ENCODE results near the gene IL3.

The IL3 gene

DNA sequence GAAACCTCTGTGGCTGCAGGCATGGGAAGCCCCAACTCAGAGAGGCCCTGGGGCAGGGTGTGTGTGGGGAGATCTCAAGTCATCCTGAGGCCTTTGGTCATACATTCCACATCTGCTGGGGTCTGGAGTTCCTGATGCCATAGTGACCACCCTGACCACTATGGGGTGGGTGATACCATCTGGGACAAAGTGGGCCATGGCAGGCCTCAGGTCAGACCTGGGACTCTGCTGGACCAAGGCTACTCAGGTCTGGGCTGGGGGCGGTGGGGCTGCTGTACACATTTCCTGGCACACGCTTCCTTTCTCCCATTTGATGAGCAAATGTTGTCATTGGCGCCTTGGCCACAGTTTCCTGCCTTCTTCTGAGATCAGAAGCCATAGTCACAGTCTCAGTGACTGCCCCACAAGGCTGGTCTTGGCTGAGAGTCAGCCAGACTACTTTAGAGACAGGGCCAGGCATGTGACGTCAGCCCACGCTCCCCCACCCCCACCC is 33.9 kb upstream of the IL3 start:
- DNase-seq, result no peak

GRCh38 chr5:132027027-132027426 is 33.4 kb upstream of the IL3 start:
- no peak for DNase-seq

GRCh38 chr5:132029609-132030330 is 30.7 kb upstream of the IL3 start:
- DNase-seq, result no peak

DNA sequence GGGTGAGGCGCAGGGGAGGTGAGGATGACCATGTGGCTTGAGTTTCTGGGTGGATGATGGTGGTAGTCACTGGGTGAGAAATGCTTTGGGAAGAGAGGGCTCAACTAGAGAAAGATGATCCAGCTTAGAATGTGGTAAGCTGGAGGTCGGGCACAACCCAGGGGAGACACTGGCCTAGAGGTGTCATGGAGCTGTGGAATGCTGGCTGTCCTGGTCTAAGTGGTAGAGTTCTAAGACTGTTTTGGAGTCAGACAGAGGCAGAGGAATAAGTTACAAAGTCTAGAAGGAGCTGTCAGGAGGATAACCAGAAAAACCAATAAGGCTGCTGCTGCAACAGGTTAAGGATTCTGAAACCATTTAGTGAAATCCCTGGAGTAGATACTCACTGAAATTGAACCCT is 29.8 kb upstream of the IL3 start:
- DNase-seq, result no peak

- DNase-seq, result no peak
Observed at GRCh38 chr5:132032196-132032595, 28.3 kb upstream of the IL3 start.

GRCh38 chr5:132033122-132033521 is 27.3 kb upstream of the IL3 start:
- DNase-seq, result no peak

DNA sequence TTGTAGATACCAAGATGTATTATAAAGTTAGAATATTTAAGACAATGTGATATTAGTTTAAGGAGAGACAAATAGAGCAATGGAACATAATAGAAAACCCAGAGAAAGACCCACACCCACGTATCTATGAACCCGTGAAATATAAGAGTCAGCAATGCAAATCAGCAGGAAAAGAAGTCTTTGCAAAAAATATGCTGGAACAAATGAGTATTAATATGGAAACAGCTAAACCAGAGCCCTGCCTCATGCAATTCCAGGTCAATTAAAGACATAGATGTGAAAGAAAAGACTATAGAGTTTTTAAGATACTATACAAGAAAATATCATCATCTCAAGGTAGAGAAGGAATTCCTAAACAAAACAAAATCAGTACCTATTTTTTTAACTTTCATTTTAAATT is 23.1 kb upstream of the IL3 start:
- DNase-seq, result no peak

DNA sequence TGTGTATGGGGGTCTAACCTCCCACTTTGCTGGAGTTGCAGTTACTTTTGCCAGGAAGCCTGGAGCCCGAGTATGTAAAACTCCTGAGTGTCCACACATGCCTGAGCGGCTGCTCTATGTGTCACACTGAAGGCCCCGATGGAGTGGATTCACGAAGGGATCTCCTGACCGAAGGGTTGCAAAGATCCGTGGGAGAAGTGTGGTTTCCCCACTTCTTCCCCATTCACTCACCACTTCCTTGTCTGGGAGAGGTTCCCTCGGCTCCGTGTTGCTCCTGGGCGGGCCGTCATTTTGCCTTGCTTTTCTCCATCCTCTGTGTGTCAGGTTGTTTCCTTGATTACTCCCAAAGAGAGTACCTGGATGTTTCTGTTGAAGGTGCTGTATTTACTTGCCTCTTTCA is 16.2 kb upstream of the IL3 start:
- DNase-seq, result no peak

DNA sequence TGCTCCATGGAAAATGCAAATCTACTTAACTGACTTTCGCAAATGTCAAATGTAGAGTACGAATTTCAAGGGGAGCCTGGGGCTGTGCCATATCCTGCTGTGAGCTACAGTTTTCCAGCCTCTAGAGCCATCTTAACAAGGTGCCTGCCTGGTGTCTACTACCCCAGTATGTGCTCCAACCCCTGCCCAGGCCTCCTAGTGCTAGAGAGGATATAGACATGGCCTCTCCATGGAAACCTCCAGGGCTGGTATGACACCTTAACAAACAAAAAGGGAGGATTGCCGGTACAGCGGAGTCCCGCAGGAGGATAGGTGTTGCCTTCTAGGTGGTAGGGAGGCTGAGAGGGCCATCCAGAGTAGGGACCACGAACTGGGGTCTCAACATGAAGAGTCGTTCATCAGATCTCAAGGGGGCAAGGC is 13.6 kb upstream of the IL3 start:
- DNase-seq, result no peak

GRCh38 chr5:132049093-132049492 is 11.4 kb upstream of the IL3 start:
- DNase-seq, result no peak

DNA sequence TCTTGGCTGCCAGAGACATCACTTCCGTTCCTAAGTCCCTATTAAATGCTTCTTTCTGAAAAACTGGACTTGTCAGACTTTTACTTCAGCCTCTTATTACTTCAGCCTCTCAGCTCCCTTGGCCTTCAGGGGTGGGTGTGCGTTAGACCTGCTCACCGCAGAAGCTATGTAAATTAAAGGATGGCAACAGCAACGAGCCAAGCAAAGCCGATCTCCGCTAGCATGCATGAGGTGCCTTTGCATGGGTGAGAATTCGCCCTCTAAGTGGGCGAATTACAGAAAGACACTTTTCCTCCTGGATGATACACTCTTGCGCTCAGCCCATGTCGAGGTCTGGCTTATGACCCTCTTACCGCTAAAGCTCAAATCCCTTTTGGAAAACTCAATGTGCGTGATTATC is 10.9 kb upstream of the IL3 start:
- DNase-seq, result no peak

GRCh38 chr5:132050136-132050535 is 10.3 kb upstream of the IL3 start:
- DNase-seq, result no peak

- DNase-seq, result no peak
Observed at GRCh38 chr5:132050661-132051552, 9.5 kb upstream of the IL3 start.

DNA sequence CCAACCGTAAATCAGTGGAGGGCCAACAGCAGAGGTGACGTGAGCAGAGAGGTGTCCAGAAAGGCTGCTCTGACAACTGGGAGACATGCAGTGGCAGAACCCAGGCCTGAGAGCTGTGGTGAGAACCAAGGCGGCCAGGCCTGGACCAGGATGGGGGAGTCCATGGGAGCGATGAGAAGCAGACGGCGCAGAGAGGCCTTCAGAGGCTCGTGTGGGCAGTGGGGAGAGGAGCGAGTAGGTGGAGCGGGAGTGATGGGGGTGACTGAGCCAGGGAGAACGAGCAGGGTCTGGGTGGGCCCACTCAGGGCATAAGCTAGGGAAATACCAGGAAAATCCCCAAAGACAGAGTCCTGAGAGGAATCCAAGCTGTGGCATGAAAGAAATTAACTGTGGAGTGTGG is 7.9 kb upstream of the IL3 start:
- no peak for DNase-seq

DNA sequence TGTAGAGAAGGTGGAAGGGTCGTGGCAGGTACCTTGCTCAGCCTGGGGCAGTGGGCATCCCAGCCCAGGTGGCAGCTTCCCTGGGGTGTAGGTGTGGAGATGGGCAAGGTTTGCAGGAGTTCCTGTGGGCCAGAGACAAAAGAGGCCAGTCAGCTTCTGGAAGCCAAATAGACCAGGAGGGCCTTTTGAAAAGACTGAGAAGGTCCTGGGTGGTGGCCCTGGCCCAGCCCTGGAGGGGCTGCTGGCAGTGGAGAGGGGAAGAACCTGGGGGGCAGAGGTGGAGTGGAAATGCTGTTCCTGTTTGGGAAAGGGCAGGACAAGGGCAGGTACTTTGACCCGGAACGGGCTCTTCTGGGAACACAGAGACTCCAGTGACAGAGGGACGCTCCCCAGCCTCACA is 7.0 kb upstream of the IL3 start:
- DNase-seq, result no peak

GRCh38 chr5:132054031-132054696 is 6.3 kb upstream of the IL3 start:
- no peak for DNase-seq

DNA sequence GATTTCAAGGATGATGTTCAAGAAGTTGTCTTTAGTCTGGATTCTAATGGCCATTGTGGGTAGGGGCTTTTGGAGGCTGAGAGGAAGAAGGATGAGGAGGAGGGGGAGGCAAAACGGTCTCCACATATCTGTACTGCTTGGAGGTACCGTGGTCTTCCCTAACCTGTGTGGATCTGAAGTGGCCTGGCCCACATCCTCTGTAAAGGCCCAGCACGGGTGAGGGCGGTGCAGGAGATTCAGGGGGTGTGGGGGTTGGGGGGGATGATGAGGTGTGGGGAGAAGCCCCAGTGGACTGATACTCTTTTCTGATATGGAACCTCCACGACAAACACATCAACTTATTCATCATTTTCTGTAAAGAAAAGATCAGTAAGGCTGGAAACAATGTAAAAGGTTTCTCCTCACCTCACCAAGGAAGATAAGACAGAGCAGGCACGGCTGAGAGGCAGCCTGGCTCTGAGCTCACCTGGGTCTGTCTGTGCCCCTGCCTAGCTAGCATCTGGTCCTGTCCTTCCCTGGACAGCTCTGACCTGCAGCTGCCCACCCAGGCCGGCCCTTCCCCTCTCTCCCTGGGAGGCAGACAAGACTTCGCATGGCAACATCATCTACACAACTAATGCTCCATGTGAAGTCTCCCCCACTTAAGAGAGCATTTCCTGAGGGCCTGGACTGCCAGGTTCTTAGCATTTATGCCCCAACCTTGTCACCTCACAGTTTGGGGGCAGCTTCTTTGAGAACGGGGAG is 5.6 kb upstream of the IL3 start:
- DNase-seq, result no peak

DNA sequence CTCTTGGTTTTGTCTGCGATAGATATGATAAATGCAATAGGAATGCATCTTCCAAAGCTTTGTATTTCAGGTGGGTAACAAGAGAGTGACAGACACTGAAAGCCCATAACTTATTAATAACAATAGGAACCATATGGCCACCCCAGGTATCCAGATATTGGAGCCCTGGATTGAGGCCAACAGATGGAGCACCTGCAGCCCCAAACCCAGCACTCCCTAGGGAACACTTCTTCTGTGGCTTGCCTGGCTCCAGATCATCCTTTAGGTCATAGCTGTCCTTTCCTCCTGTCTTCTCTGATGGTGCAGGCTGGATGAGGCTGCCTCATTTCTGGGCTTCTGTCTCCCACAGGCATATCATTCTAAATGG is 5.0 kb upstream of the IL3 start:
- DNase-seq, result no peak

GRCh38 chr5:132055808-132056609 is 4.4 kb upstream of the IL3 start:
- no peak for DNase-seq

DNA sequence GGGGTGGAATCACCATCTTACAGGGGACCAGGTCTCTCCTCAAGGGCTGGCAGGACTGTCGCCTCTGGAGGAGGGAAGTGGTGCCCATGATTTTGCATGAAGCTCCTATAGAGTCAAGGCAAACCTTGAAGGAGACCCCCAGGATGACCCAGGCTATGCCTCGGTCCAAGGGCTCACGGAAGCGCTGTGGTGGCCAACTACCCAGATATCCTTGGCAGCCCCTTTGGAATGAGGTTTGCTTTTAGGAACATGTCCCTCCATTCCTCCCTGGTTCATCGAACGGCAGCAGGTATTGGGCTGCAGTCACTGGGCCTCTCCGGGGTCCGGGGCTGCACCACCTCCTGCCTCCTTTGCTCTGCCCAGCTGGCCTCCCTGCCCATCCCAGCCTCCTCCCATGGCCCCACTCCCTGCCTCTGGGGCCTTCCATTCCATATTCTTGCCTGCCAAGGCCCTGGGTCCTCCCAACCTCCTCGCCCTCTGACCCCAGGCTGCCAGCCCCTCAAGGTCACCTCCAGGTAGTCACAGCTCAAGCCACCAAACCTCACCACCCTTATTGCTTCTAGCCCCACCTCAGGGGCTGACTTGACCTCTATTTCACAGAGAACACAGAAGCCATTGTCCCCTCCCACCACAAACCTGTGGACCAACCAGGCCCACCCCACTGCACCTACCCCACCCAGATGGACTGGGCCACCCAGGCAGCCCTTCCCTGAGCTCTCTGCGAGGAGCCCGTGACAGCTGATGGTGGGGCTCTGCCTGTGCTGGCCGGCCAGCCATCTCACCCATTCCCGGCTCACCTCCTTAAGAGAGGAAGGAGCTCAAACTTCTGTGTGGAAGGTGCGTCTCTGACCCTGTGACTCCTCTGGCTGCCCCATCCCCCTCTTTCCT is 3.6 kb upstream of the IL3 start:
- DNase-seq, result no peak

Measured in NCI-H510A treated with DMSO at 0.1 percent for 48 hours (cell line).